ENCODE results near the gene SF3B3. TPM values are rescaled to one million over a fixed set of nuclear protein-coding genes. Genes with fewer than 3 reads are reported as not detected.

Gene SF3B3
- total RNA-seq, 1 experiment from 2014 or later = 191 TPM

- in situ Hi-C loops (cut with HindIII; ENCODE audit: low pct_unique_long_range_greater_than_20kb, low sequenced_read_pairs) = no loop called here
- no peak for DNase-seq (ENCODE audit: low read depth, low spot score)
Measured at GRCh38 chr16:70548936-70549335, 25.3 kb downstream of the SF3B3 start.

DNA sequence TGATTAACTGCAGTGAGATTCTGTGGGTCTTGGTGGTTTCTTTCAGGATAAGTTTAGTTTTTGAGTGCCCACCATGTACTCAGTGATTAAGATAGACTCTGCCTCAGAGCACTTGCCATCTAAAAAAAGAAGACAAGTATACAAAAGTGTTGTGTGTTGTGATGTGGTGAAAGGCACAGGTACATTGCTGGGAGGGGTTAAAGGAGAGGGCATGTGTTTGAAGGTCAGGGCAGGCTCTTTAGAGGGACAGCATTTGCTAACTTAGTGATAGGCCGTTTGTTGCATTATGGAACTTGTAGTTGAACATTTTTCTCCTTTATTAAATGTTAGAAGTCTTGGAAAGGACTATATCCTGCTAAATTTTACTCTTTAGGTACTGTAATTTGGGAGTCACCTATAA is 26.5 kb downstream of the SF3B3 start:
- no peak for DNase-seq (ENCODE audit: low read depth, low spot score)
- in situ Hi-C loops (cut with HindIII; ENCODE audit: low pct_unique_long_range_greater_than_20kb, low sequenced_read_pairs) = no loop called here

DNA sequence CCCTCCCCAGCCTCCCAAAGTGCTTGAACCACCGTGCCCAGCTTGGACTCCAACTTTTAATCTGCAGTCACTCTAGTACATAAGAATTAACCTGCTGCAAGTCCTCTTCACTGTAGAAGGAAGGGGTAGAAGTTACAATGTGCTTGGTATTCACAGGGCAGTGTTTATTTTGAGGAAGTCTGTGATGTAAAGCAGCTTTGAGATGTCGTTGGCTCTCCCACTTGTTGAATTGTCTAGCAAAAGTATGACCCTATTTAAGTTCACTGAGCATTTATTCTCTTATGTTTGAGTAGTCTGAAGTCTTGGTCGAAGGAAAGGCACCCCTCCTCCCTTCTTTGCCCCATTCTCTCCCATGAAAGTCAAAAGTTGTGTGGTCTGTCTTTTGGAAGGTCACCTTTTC is 28.2 kb downstream of the SF3B3 start:
- in situ Hi-C loops (cut with HindIII; ENCODE audit: low pct_unique_long_range_greater_than_20kb, low sequenced_read_pairs) = no loop called here
- no peak for DNase-seq (ENCODE audit: low read depth, low spot score)

- in situ Hi-C loops (cut with HindIII; ENCODE audit: low pct_unique_long_range_greater_than_20kb, low sequenced_read_pairs) = no loop called here
- no peak for DNase-seq (ENCODE audit: low read depth, low spot score)
Measured at GRCh38 chr16:70552675-70553074, 29.1 kb downstream of the SF3B3 start.

GRCh38 chr16:70553645-70554044 is 30.0 kb downstream of the SF3B3 start:
- in situ Hi-C loops (cut with HindIII; ENCODE audit: low pct_unique_long_range_greater_than_20kb, low sequenced_read_pairs) = no loop called here

GRCh38 chr16:70556063-70556462 is 32.4 kb downstream of the SF3B3 start:
- no peak for DNase-seq (ENCODE audit: low read depth, low spot score)
- in situ Hi-C loops (cut with HindIII; ENCODE audit: low pct_unique_long_range_greater_than_20kb, low sequenced_read_pairs) = no loop called here

More at GRCh38 chr16:70553645-70554044, 30.0 kb downstream of the SF3B3 start:
- DNase-seq (ENCODE audit: low read depth, low spot score) = no peak

GRCh38 chr16:70561623-70562022 is 38.0 kb downstream of the SF3B3 start:
- in situ Hi-C loops (cut with HindIII; ENCODE audit: low pct_unique_long_range_greater_than_20kb, low sequenced_read_pairs) = no loop called here

GRCh38 chr16:70563636-70564035 is 40.0 kb downstream of the SF3B3 start:
- in situ Hi-C loops (cut with HindIII; ENCODE audit: low pct_unique_long_range_greater_than_20kb, low sequenced_read_pairs) = no loop called here
- no peak for DNase-seq (ENCODE audit: low read depth, low spot score)

More at GRCh38 chr16:70561623-70562022, 38.0 kb downstream of the SF3B3 start:
- DNase-seq (ENCODE audit: low read depth, low spot score) = no peak

DNA sequence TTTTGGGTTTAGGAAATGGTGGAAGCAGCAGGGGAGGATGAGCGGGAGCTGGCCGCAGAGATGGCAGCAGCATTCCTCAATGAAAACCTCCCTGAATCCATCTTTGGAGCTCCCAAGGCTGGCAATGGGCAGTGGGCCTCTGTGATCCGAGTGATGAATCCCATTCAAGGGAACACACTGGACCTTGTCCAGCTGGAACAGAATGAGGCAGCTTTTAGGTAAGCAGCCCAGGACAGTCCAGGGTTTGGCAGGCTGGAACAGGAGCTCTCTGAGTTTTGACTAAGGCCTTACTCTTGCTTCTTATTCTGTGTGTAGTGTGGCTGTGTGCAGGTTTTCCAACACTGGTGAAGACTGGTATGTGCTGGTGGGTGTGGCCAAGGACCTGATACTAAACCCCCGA is 41.4 kb downstream of the SF3B3 start:
- in situ Hi-C loops (cut with HindIII; ENCODE audit: low pct_unique_long_range_greater_than_20kb, low sequenced_read_pairs) = no loop called here

GRCh38 chr16:70568601-70569237 is 45.1 kb downstream of the SF3B3 start:
- no peak for DNase-seq (ENCODE audit: low read depth, low spot score)
- in situ Hi-C loops (cut with HindIII; ENCODE audit: low pct_unique_long_range_greater_than_20kb, low sequenced_read_pairs) = no loop called here

More for the DNA sequence above, 41.4 kb downstream of the SF3B3 start:
- no peak for DNase-seq (ENCODE audit: low read depth, low spot score)

DNA sequence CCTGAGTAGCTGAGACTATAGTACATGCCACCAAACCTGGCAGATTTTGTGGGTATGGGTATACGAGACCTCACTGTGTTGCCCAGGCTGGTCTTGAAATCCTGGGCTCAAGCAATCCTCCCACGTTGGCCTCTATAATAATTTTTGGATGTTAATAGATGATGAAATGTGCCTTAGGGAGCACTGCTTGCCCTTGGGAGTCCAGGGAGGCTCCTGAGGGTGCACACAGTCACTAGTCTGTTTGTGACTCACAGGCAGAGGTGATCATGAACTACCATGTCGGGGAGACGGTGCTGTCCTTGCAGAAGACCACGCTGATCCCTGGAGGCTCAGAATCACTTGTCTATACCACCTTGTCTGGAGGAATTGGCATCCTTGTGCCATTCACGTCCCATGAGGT is 46.1 kb downstream of the SF3B3 start:
- no peak for DNase-seq (ENCODE audit: low read depth, low spot score)
- in situ Hi-C loops (cut with HindIII; ENCODE audit: low pct_unique_long_range_greater_than_20kb, low sequenced_read_pairs) = no loop called here

DNA sequence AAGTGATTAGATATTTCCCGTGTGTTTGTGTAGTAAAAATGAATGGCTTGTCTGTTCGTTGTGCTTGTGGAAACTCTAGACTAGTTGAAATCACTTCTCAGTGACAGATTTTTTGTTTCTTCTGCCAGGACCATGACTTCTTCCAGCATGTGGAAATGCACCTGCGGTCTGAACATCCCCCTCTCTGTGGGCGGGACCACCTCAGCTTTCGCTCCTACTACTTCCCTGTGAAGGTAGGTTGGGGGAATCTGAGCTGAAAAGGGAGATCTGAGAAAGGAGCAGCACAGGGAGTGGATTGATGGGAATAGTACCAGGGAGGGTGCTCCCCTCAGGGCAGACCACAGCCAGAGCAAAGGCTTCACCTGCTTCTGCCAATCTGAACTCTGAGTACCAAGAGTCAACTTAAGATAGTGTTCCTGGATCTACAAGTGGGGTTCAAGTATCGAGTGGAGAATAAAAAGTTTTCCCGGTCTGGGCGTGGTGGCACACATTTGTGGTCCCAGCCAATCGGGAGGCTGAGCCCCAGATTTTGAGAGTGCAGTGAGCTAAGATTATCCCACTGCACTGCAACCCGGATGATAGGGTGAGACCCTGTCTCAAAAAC is 47.5 kb downstream of the SF3B3 start:
- DNase-seq (ENCODE audit: low read depth, low spot score) = no peak
- in situ Hi-C loops (cut with HindIII; ENCODE audit: low pct_unique_long_range_greater_than_20kb, low sequenced_read_pairs) = no loop called here

GRCh38 chr16:70571623-70572022 is 48.0 kb downstream of the SF3B3 start:
- in situ Hi-C loops (cut with HindIII; ENCODE audit: low pct_unique_long_range_greater_than_20kb, low sequenced_read_pairs) = no loop called here
- DNase-seq (ENCODE audit: low read depth, low spot score) = no peak

GRCh38 chr16:70572050-70572925 is 48.7 kb downstream of the SF3B3 start:
- in situ Hi-C loops (cut with HindIII; ENCODE audit: low pct_unique_long_range_greater_than_20kb, low sequenced_read_pairs) = no loop called here
- no peak for DNase-seq (ENCODE audit: low read depth, low spot score)

GRCh38 chr16:70572926-70573270 is 49.3 kb downstream of the SF3B3 start:
- in situ Hi-C loops (cut with HindIII; ENCODE audit: low pct_unique_long_range_greater_than_20kb, low sequenced_read_pairs) = no loop called here
- DNase-seq (ENCODE audit: low read depth, low spot score) = no peak

- DNase-seq (ENCODE audit: low read depth, low spot score) = no peak
- in situ Hi-C loops (cut with HindIII; ENCODE audit: low pct_unique_long_range_greater_than_20kb, low sequenced_read_pairs) = no loop called here
Measured at GRCh38 chr16:70573451-70574121, 50.0 kb downstream of the SF3B3 start.

- in situ Hi-C loops (cut with HindIII; ENCODE audit: low pct_unique_long_range_greater_than_20kb, low sequenced_read_pairs) = no loop called here
Measured at GRCh38 chr16:70574595-70575271, 51.1 kb downstream of the SF3B3 start.

GRCh38 chr16:70575376-70575775 is 51.8 kb downstream of the SF3B3 start:
- no peak for DNase-seq (ENCODE audit: low read depth, low spot score)
- in situ Hi-C loops (cut with HindIII; ENCODE audit: low pct_unique_long_range_greater_than_20kb, low sequenced_read_pairs) = no loop called here

More at GRCh38 chr16:70574595-70575271, 51.1 kb downstream of the SF3B3 start:
- DNase-seq (ENCODE audit: low read depth, low spot score) = no peak
